K562 (cell line): ENCODE data around the gene YIF1A. TPM values are rescaled to one million over a fixed set of nuclear protein-coding genes. Genes with fewer than 3 reads are reported as not detected.

ENCODE experiments used
- ATAC-seq: fragments of 200-7000 bp; cut with Tn5 transposase; 3 replicates; pipeline ENCODE4 v1.9.1; 2020; ENCODE audit warnings: moderate library complexity
- BruUV-seq: library from RNA; stranded (reverse); fragments of 400-500 nt; replicated peaks from 2 replicates; lab custom pipeline; 2021; lab: Mats Ljungman, UMichigan
- CTCF ChIA-PET: fragments of 300-600 bp; formaldehyde crosslinking; extraction: SDS; loops from one replicate; lab custom pipeline; 2021; ENCODE audit warnings: low intra/inter-chr PET ratio; lab: Yijun Ruan, JAX
- POLR2A ChIA-PET: fragments of 300-600, 350-650 bp; sonication (Branson Sonifier 250); formaldehyde crosslinking; extraction: SDS; loops from one replicate; lab custom pipeline; 2021; ENCODE audit warnings: antibody characterized with exemption, inconsistent platforms; lab: Yijun Ruan, JAX
- DNase-seq, 4 experiments: peaks; one replicate each; pipeline versions ENCODE4 v3.0.0 to v3.0.0-alpha.2; 2011 to 2018; ENCODE audit warnings: low spot score in 3 of 4, mixed read lengths in 3 of 4; ENCODE audit errors: extremely low read depth in 1 of 4
- FAIRE-seq: peaks from 2 replicates; lab custom pipeline; 2011; peaks lifted over from hg19 to GRCh38; lab: Jason Lieb, UNC
- H2AFZ ChIP-seq: 2 replicates; pipeline ENCODE4 v1.6.0; 2011; ENCODE audit warnings: low read depth, low read length, control low read depth, inconsistent platforms
- H3K27ac ChIP-seq: fragments of 200-600 bp; 3 replicates; pipeline ENCODE4 v1.8.0; 2011; ENCODE audit warnings: low read depth, mild to moderate bottlenecking, control low read depth, inconsistent platforms, low read length, moderate library complexity, mixed read lengths; ENCODE audit errors: extremely low read depth
- H3K27me3 ChIP-seq, 2 experiments: fragments of 300-600 bp in 1 of 2; 2 replicates in 1 of 2; 3 replicates in 1 of 2; pipeline versions ENCODE4 v1.6.0 to v1.8.0; 2011; ENCODE audit warnings: inconsistent platforms in 2 of 2, low read length in 2 of 2, mild to moderate bottlenecking in 1 of 2, mixed read lengths in 1 of 2, moderate library complexity in 1 of 2; ENCODE audit not compliant: control insufficient read depth in 2 of 2, insufficient read depth in 2 of 2
- H3K36me3 ChIP-seq: fragments of 300-600 bp; 3 replicates; pipeline ENCODE4 v1.8.0; 2011; ENCODE audit warnings: mild to moderate bottlenecking, low read length, inconsistent platforms; ENCODE audit not compliant: control insufficient read depth, insufficient read depth
- H3K4me1 ChIP-seq, 2 experiments: fragments of 200-600 bp in 1 of 2; replicated peaks in 1 of 2; 2 replicates in 1 of 2; 3 replicates in 1 of 2; pipeline versions ENCODE4 v1.5.1 to v1.8.0; 2011; ENCODE audit warnings: inconsistent platforms in 2 of 2, low read length in 2 of 2, mild to moderate bottlenecking in 1 of 2, mixed read lengths in 1 of 2, moderate library complexity in 1 of 2; ENCODE audit not compliant: control insufficient read depth in 2 of 2, insufficient read depth in 2 of 2
- H3K4me2 ChIP-seq: 2 replicates; pipeline ENCODE4 v1.6.1; 2011; ENCODE audit warnings: low read length, control low read depth, inconsistent platforms, mixed read lengths; ENCODE audit not compliant: insufficient read depth
- H3K4me3 ChIP-seq: fragments of 200-600 bp; sonication (generic), shearing (Covaris generic); 2 replicates; pipeline ENCODE4 v1.5.1; 2016; ENCODE audit warnings: control low read depth, inconsistent platforms
- H3K79me2 ChIP-seq: fragments of 200-600 bp; 3 replicates; pipeline ENCODE4 v1.8.0; 2011; ENCODE audit warnings: low read length, inconsistent platforms; ENCODE audit not compliant: control insufficient read depth, insufficient read depth
- H3K9ac ChIP-seq, 2 experiments: 2 replicates each; pipeline versions ENCODE4 v1.6.0 to v1.6.1; 2011; ENCODE audit warnings: low read depth in 2 of 2, low read length in 2 of 2, control low read depth in 1 of 2, inconsistent platforms in 1 of 2, mild to moderate bottlenecking in 1 of 2, mixed read lengths in 1 of 2; ENCODE audit not compliant: insufficient read depth in 1 of 2
- H3K9me1 ChIP-seq: one replicate; pipeline ENCODE4 v1.6.0; 2011; ENCODE audit warnings: inconsistent platforms, mild to moderate bottlenecking, low read length, moderate library complexity; ENCODE audit not compliant: control insufficient read depth, insufficient read depth
- H3K9me3 ChIP-seq: replicated peaks from 2 replicates; pipeline ENCODE4 v1.5.1; 2011; ENCODE audit warnings: low read depth, low read length, inconsistent platforms; ENCODE audit not compliant: control insufficient read depth, insufficient read depth
- H4K20me1 ChIP-seq: replicated peaks from 2 replicates; pipeline ENCODE4 v1.6.1; 2011; ENCODE audit warnings: low read length, inconsistent platforms, mixed read lengths; ENCODE audit not compliant: control insufficient read depth, insufficient read depth
- ARHGAP35 ChIP-seq: fragments of 450-650 bp; IDR thresholded peaks from 2 replicates; pipeline ENCODE4 v1.6.1; 2018; ENCODE audit not compliant: partially characterized antibody
- EHMT2 ChIP-seq: fragments of 450-650 bp; IDR thresholded peaks from 2 replicates; pipeline ENCODE4 v1.6.1; 2018; ENCODE audit warnings: antibody characterized with exemption
- GTF3C2 ChIP-seq: IDR thresholded peaks from 3 replicates; pipeline ENCODE4 v1.6.1; 2011; ENCODE audit warnings: borderline replicate concordance, mild to moderate bottlenecking, moderate library complexity; ENCODE audit not compliant: insufficient read length; ENCODE audit errors: extremely low read depth
- HMG20B ChIP-seq: fragments of 250-450 bp; sonication (Bioruptor Pico); IDR thresholded peaks from 2 replicates; pipeline ENCODE4 v1.5.0; 2021; ENCODE audit warnings: mild to moderate bottlenecking
- LCOR ChIP-seq: sonication (generic); formaldehyde crosslinking; IDR thresholded peaks from 2 replicates; pipeline ENCODE4 v1.8.0; 2022; ENCODE audit warnings: mild to moderate bottlenecking, missing genetic modification reagents
- MLLT1 ChIP-seq, 2 experiments: fragments of 450-650 bp; IDR thresholded peaks; 2 replicates each; pipeline ENCODE4 v1.6.1; 2016
- PHF20 ChIP-seq: fragments of 450-650 bp; IDR thresholded peaks from 2 replicates; pipeline ENCODE4 v1.6.1; 2018; ENCODE audit not compliant: partially characterized antibody
- RB1 ChIP-seq: fragments of 450-650 bp; IDR thresholded peaks from 2 replicates; pipeline ENCODE4 v1.6.1; 2017; ENCODE audit warnings: low read depth, mild to moderate bottlenecking
- ZBTB8A ChIP-seq: fragments of 450-650 bp; IDR thresholded peaks from 2 replicates; pipeline ENCODE4 v1.6.1; 2018; ENCODE audit warnings: mild to moderate bottlenecking, moderate library complexity; ENCODE audit not compliant: partially characterized antibody
- WGBS: fragments of 100-300 bp; shearing (Covaris generic); methylation state at CpG from one replicate; pipeline ENCODE4 v1.1.6; 2016; ENCODE audit warnings: low coverage, mixed read lengths; ENCODE audit not compliant: insufficient coverage; ENCODE audit errors: missing lambda C conversion rate; 5-methylcytosine and 5-hydroxymethylcytosine counted together
- in situ Hi-C: fragments of 300-500 bp; cut with MboI; formaldehyde crosslinking; loops from 4 replicates; pipeline ENCODE4 v1.15.0; 2018; ENCODE audit warnings: inconsistent platforms, mixed read lengths
- intact Hi-C: fragments of 100-400 bp; cut with micrococcal nuclease; formaldehyde crosslinking; loops from 2 replicates; pipeline ENCODE4 v1.14.2; 2022
- polyA plus RNA-seq, 8 experiments: library from polyadenylated mRNA; depleted of rRNA in 4 of 8; stranded (reverse) in 5 of 8; unstranded in 3 of 8; fragments of >200 nt; fragmentation: Nextera tagmentation in 2 of 8; fragmentation: Illumina TruSeq in 1 of 8; extraction: Ambion mirVana in 2 of 8; extraction: Trizol in 1 of 8; gene quantifications; 2 replicates each; pipeline versions ENCODE4 v1.2.1 to v1.2.3, GENCODE V29; 2011 to 2014; ENCODE audit warnings: inconsistent platforms in 1 of 8, missing spikeins in 1 of 8
- total RNA-seq, 7 experiments: library from RNA; depleted of rRNA in 6 of 7; stranded (reverse); fragments of >200 nt in 6 of 7; fragmentation: Illumina TruSeq in 2 of 7; extraction: Trizol in 2 of 7; gene quantifications; 2 replicates each; pipeline versions ENCODE4 v1.2.1 to v1.2.3, GENCODE V29; 2011 to 2021; ENCODE audit warnings: low replicate concordance in 1 of 7

YIF1A gene
- total and polyA plus RNA-seq, 9 of the 15 experiments (the other 6 are each of a cell fraction or from before 2014, with no cell fraction given), result 8.6 to 121 (median 77.2) TPM

GRCh38 chr11:66328031-66328301, 39.0 kb upstream of the YIF1A start:
- Histone ChIP-seq H3K27ac (peak overlapping the region; percentile 42; the same call in 2 of the 3 replicates), H3K4me2 (peak overlapping the region; percentile 87; the same call in 1 of the 2 replicates), H3K79me2 (no peaks in the 10 kb centered on the region), H3K4me3 (no peak overlapping the region), H3K9me3 (no peaks in the 10 kb centered on the region), H2AFZ (peak overlapping the region; percentile 100), H3K4me1 (peaks cover 20 to 65% of the 10 kb centered on the region in 2 experiments; a peak in 4 of 5 replicates), H3K36me3 (no peaks in the 10 kb centered on the region), H3K9ac (peak overlapping the region; percentile 56 to 66; a peak in 3 of 4 replicates), H4K20me1 (no peaks in the 10 kb centered on the region), H3K27me3 (no peaks in the 10 kb centered on the region), H3K9me1 (peaks cover 4% of the 10 kb centered on the region)
- peak; percentile 31; the same call in 2 of the 3 replicates for ATAC-seq
- WGBS, result 69% methylated on average over 3 of the region's 3 CpGs
- POLR2A ChIA-PET, result no interaction called here
- CTCF ChIA-PET, result interaction anchor here (1.2 to 3.1 kb wide), 3 partner anchors 16 to 105 kb away, joined by 5 to 37 read pairs (median 16); no protein-coding TSS in a partner anchor
- intact Hi-C loops, result loop anchor here (1.0 to 2.0 kb wide), 2 partner anchors 16 to 105 kb away; no protein-coding TSS in a partner anchor
- TF ChIP-seq ZBTB8A (no peak), LCOR (CRISPR knock-in tag) (0 out of 2 replicates have a peak, but pooled peaks have one; percentile 5)
- no peak for DNase-seq
- BruUV-seq, result no TSS peak
- FAIRE-seq, result no peak
- in situ Hi-C loops, result loop anchor here (5.0 kb wide), 1 partner anchor 111 kb away; no protein-coding TSS in a partner anchor

- ATAC-seq (no peak), DNase-seq (peak in 1 of 4 experiments; percentile 16), FAIRE-seq (peak; percentile 81)
- POLR2A ChIA-PET, result interaction anchor here (0.6 to 0.7 kb wide), 3 partner anchors 9 to 109 kb away, joined by 3 read pairs; partner anchors contain the start of gene RIN1
- intact Hi-C loops, result loop anchor here (1.0 to 2.0 kb wide), 2 partner anchors 15 to 105 kb away; no protein-coding TSS in a partner anchor
- Histone ChIP-seq H3K9ac (peak overlapping the region in 1 of 2 experiments; percentile 67; a peak in 2 of 4 replicates), H4K20me1 (no peaks in the 10 kb centered on the region), H3K27ac (no peak overlapping the region; the same call in 2 of the 3 replicates), H3K4me2 (no peak overlapping the region), H3K36me3 (no peaks in the 10 kb centered on the region), H3K27me3 (no peaks in the 10 kb centered on the region), H3K9me1 (peaks cover 4% of the 10 kb centered on the region), H3K79me2 (no peaks in the 10 kb centered on the region), H3K4me3 (no peak overlapping the region), H3K4me1 (peaks cover 20 to 66% of the 10 kb centered on the region in 2 experiments; a peak in 4 of 5 replicates), H3K9me3 (no peaks in the 10 kb centered on the region), H2AFZ (peak overlapping the region; percentile 100)
- BruUV-seq, result no TSS peak
- in situ Hi-C loops, result loop anchor here (5.0 kb wide), 1 partner anchor 110 kb away; no protein-coding TSS in a partner anchor
- CTCF ChIA-PET, result interaction anchor here (1.2 to 3.1 kb wide), 3 partner anchors 16 to 105 kb away, joined by 5 to 37 read pairs (median 16); no protein-coding TSS in a partner anchor
- 73% methylated on average over 6 of the region's 10 CpGs for WGBS
- TF ChIP-seq EHMT2 (no peak; the same call in 1 of the 2 replicates), MLLT1 (IDR thresholded peaks at IDR 0.05) (peak in 1 of 2 experiments; percentile 33; a peak in 1 of 4 replicates), PHF20 (peak; percentile 49), ARHGAP35 (peak; percentile 41), GTF3C2 (no peak), HMG20B (CRISPR knock-in tag) (no peak), RB1 (no peak)
Measured at GRCh38 chr11:66327171-66328030, 38.5 kb upstream of the YIF1A start.
